OCI-LY7 (cell line): ENCODE measurements around the gene IQSEC1.

Experiments used
- EZH2phosphoT487 ChIP-seq: fragments of 200-600 bp; sonication (generic); IDR thresholded peaks from 2 replicates; pipeline ENCODE4 v1.6.1; 2018; ENCODE audit warnings: low read depth, borderline replicate concordance, mild to moderate bottlenecking, mixed run types, antibody characterized with exemption, low read length, moderate library complexity, mixed read lengths
- TF ChIP-seq, protein P1 (sequence below): fragments of 200-600 bp; sonication (generic); conservative IDR thresholded peaks from 2 replicates; pipeline ENCODE4 v1.5.1; 2014; ENCODE audit warnings: mild to moderate bottlenecking, antibody characterized with exemption, low read length, moderate library complexity, mixed read lengths

DNA sequence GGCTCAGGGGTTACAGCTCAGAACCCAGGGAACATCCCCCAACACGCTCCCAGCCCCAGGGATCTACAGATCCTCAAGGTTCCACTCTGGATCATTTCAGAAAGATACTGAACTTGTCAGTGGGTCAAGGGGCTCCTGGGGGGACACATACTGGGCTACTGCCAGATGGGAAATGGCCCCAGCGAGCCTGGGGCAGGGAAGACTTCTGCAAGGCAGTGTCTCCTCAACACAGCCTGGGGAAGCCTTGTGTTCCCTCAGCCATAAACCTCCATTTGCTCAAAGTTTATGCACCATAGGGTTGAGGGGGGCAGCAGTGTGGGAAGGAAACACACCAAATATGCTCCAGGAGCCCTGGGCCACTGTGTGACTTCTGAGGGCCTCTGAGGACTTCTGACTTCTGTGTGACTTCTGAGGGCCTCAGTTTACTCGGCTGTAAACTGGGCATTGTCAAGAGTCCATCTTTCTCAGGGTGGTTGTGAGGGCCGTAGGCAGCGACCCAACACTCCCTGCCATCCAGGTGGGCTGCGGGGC, 58.4 kb downstream of the IQSEC1 start:
- TF ChIP-seq, protein P1, sequence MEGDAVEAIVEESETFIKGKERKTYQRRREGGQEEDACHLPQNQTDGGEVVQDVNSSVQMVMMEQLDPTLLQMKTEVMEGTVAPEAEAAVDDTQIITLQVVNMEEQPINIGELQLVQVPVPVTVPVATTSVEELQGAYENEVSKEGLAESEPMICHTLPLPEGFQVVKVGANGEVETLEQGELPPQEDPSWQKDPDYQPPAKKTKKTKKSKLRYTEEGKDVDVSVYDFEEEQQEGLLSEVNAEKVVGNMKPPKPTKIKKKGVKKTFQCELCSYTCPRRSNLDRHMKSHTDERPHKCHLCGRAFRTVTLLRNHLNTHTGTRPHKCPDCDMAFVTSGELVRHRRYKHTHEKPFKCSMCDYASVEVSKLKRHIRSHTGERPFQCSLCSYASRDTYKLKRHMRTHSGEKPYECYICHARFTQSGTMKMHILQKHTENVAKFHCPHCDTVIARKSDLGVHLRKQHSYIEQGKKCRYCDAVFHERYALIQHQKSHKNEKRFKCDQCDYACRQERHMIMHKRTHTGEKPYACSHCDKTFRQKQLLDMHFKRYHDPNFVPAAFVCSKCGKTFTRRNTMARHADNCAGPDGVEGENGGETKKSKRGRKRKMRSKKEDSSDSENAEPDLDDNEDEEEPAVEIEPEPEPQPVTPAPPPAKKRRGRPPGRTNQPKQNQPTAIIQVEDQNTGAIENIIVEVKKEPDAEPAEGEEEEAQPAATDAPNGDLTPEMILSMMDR, result no peak
- no peak for TF ChIP-seq EZH2phosphoT487
